ENCODE measurements around the gene PRKG1.

DNA sequence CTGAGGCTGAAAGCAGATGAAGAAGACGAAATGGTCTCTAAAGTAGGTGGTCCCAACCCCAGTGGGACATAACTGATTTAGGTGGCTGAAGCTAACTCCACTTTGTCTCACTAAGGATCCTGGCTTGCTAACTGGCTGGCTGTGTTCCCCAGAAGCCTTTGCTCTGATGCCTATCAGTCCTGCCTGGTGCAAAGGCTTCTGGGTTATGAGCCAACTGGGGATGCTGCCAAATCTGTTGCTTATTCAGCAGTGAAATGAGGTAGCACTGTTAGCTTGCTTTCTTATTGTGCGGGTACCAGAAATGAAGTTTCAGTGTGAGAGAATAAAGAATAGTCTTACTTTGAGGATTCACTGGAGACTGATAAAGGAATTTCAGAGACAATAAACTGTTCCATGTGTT is 18.1 kb downstream of the PRKG1 start:
- TF ChIP-seq, protein P1, sequence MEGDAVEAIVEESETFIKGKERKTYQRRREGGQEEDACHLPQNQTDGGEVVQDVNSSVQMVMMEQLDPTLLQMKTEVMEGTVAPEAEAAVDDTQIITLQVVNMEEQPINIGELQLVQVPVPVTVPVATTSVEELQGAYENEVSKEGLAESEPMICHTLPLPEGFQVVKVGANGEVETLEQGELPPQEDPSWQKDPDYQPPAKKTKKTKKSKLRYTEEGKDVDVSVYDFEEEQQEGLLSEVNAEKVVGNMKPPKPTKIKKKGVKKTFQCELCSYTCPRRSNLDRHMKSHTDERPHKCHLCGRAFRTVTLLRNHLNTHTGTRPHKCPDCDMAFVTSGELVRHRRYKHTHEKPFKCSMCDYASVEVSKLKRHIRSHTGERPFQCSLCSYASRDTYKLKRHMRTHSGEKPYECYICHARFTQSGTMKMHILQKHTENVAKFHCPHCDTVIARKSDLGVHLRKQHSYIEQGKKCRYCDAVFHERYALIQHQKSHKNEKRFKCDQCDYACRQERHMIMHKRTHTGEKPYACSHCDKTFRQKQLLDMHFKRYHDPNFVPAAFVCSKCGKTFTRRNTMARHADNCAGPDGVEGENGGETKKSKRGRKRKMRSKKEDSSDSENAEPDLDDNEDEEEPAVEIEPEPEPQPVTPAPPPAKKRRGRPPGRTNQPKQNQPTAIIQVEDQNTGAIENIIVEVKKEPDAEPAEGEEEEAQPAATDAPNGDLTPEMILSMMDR (IDR thresholded peaks at IDR 0.05): no peak
- TF ChIP-seq POLR2A (IDR thresholded peaks at IDR 0.05): no peak

All from Peyer's patch (tissue), 4 donors.